ENCODE data around the gene MYO3B. TPM values are rescaled to one million over a fixed set of nuclear protein-coding genes. Genes with fewer than 3 reads are reported as not detected.
"Not testable (repeated sequence)": the region's sequence is repeated elsewhere in the genome, so short reads cannot be mapped to it uniquely, and the experiment has no call there.

MYO3B gene
- total RNA-seq, 4 donors from 2014 or later, result not detected

- TF ChIP-seq CTCF (IDR thresholded peaks at IDR 0.05), result no peak
- no peak for ATAC-seq (ENCODE audit: low FRiP score)
Observed at GRCh38 chr2:170467568-170468422, 289.8 kb downstream of the MYO3B start.

GRCh38 chr2:170468557-170468956 lies 290.6 kb downstream of the MYO3B start:
- DNase-seq (ENCODE audit: low spot score) (no peak), ATAC-seq (ENCODE audit: low FRiP score) (no peak)
- TF ChIP-seq CTCF (IDR thresholded peaks at IDR 0.05), result no peak

More at GRCh38 chr2:170467568-170468422, 289.8 kb downstream of the MYO3B start:
- DNase-seq (ENCODE audit: low spot score), result no peak

GRCh38 chr2:170472498-170472897 lies 294.6 kb downstream of the MYO3B start:
- not testable (repeated sequence) for DNase-seq (ENCODE audit: low spot score)

GRCh38 chr2:170475878-170476277 lies 297.9 kb downstream of the MYO3B start:
- no peak for DNase-seq (ENCODE audit: low spot score)
- ATAC-seq (ENCODE audit: low FRiP score), result no peak
- TF ChIP-seq CTCF (IDR thresholded peaks at IDR 0.05), result no peak

More at GRCh38 chr2:170472498-170472897, 294.6 kb downstream of the MYO3B start:
- ATAC-seq (ENCODE audit: low FRiP score), result not testable (repeated sequence)

- TF ChIP-seq CTCF (IDR thresholded peaks at IDR 0.05), result no peak
- ATAC-seq (ENCODE audit: low FRiP score) (no peak), DNase-seq (ENCODE audit: low spot score) (no peak)
Observed at GRCh38 chr2:170477630-170478029, 299.7 kb downstream of the MYO3B start.

- DNase-seq (ENCODE audit: low spot score) (no peak), ATAC-seq (ENCODE audit: low FRiP score) (no peak)
- TF ChIP-seq CTCF (IDR thresholded peaks at IDR 0.05), result no peak
Observed at GRCh38 chr2:170481201-170481600, 303.3 kb downstream of the MYO3B start.

GRCh38 chr2:170484552-170484951 lies 306.6 kb downstream of the MYO3B start:
- DNase-seq (ENCODE audit: low spot score), result no peak
- no peak for TF ChIP-seq CTCF (IDR thresholded peaks at IDR 0.05)

More at GRCh38 chr2:170484552-170484951, 306.6 kb downstream of the MYO3B start:
- ATAC-seq (ENCODE audit: low FRiP score), result no peak
